Measurements from ENCODE around the gene HID1. TPM values are rescaled to one million over a fixed set of nuclear protein-coding genes. Genes with fewer than 3 reads are reported as not detected.

The HID1 gene
- total and polyA plus RNA-seq, 2 experiments from 2014 or later: 8.7 to 10.9 TPM

DNA sequence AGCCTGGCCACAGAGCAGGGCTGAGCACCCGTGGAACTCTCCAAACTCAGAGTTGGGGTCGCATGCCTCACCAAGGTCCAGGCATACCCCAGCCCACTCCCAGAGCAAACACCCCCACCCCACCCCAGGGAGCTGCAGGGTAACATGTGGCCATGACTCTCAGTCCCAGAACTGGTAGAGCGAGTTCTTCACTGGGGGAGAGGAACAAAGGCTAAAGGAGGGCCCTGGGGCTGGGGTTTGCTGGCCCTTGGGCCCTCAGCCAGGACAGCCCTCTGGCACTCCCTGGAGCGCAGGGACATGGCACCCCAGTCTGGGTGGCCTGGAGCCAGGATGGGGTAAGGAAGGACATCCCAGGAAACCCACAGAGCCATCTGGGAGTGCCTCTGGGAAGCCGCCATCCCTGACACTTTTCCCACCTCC is 4.2 kb downstream of the HID1 start (continued):
- TF ChIP-seq, protein P1, sequence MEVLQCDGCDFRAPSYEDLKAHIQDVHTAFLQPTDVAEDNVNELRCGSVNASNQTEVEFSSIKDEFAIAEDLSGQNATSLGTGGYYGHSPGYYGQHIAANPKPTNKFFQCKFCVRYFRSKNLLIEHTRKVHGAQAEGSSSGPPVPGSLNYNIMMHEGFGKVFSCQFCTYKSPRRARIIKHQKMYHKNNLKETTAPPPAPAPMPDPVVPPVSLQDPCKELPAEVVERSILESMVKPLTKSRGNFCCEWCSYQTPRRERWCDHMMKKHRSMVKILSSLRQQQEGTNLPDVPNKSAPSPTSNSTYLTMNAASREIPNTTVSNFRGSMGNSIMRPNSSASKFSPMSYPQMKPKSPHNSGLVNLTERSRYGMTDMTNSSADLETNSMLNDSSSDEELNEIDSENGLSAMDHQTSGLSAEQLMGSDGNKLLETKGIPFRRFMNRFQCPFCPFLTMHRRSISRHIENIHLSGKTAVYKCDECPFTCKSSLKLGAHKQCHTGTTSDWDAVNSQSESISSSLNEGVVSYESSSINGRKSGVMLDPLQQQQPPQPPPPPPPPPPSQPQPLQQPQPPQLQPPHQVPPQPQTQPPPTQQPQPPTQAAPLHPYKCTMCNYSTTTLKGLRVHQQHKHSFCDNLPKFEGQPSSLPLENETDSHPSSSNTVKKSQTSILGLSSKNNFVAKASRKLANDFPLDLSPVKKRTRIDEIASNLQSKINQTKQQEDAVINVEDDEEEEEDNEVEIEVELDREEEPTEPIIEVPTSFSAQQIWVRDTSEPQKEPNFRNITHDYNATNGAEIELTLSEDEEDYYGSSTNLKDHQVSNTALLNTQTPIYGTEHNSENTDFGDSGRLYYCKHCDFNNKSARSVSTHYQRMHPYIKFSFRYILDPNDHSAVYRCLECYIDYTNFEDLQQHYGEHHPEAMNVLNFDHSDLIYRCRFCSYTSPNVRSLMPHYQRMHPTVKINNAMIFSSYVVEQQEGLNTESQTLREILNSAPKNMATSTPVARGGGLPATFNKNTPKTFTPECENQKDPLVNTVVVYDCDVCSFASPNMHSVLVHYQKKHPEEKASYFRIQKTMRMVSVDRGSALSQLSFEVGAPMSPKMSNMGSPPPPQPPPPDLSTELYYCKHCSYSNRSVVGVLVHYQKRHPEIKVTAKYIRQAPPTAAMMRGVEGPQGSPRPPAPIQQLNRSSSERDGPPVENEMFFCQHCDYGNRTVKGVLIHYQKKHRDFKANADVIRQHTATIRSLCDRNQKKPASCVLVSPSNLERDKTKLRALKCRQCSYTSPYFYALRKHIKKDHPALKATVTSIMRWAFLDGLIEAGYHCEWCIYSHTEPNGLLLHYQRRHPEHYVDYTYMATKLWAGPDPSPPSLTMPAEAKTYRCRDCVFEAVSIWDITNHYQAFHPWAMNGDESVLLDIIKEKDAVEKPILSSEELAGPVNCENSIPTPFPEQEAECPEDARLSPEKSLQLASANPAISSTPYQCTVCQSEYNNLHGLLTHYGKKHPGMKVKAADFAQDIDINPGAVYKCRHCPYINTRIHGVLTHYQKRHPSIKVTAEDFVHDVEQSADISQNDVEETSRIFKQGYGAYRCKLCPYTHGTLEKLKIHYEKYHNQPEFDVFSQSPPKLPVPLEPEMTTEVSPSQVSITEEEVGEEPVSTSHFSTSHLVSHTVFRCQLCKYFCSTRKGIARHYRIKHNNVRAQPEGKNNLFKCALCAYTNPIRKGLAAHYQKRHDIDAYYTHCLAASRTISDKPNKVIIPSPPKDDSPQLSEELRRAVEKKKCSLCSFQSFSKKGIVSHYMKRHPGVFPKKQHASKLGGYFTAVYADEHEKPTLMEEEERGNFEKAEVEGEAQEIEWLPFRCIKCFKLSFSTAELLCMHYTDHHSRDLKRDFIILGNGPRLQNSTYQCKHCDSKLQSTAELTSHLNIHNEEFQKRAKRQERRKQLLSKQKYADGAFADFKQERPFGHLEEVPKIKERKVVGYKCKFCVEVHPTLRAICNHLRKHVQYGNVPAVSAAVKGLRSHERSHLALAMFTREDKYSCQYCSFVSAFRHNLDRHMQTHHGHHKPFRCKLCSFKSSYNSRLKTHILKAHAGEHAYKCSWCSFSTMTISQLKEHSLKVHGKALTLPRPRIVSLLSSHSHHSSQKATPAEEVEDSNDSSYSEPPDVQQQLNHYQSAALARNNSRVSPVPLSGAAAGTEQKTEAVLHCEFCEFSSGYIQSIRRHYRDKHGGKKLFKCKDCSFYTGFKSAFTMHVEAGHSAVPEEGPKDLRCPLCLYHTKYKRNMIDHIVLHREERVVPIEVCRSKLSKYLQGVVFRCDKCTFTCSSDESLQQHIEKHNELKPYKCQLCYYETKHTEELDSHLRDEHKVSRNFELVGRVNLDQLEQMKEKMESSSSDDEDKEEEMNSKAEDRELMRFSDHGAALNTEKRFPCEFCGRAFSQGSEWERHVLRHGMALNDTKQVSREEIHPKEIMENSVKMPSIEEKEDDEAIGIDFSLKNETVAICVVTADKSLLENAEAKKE (CRISPR knock-in tag; IDR thresholded peaks at IDR 0.05): no peak

DNA sequence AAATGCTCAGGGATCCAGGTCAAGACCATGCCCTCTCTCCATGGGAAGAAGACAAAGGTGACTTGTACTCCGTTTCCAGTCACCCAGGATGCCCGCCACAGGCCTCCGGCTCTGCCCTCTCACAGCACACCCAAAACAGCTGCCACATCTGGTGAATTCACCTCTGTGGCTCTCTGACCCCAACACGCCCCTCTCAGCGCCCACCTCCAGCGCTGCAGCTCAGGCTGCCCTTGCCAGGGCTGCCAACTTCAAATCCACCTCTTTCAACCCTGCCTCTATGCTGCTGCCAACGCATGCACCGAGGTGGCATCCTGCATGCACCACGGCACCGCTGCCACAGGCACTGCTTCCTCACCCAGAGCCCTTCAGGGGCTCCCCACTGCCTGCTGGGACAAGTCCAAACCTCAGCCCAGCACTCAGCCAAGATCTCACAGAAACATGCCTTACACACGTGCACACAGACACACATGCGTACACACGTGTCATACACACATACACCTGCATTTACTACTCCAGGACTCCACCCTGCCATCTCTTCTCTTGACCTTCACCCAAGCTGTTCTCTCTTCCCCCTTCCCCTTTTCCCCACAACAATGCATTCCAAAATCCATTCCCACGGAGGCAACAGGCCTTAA is 7.5 kb downstream of the HID1 start:
- Histone ChIP-seq H3K27ac (ENCODE audit: low read depth) (no peak overlapping the region), H3K4me1 (ENCODE audit: insufficient read depth) (peaks cover 7% of the 10 kb centered on the region; the same call in 1 of the 2 replicates), H4K20me1 (replicated peaks; ENCODE audit: insufficient read depth) (no peaks in the 10 kb centered on the region), H3F3A (replicated peaks; ENCODE audit: low read depth) (no peaks in the 10 kb centered on the region), H3K4me3 (no peak overlapping the region), H3K36me3 (ENCODE audit: insufficient read depth) (no peaks in the 10 kb centered on the region), H3K79me2 (replicated peaks; ENCODE audit: insufficient read depth) (no peaks in the 10 kb centered on the region), H2AFZ (no peak overlapping the region), H3K4me2 (no peak overlapping the region), H3K27me3 (ENCODE audit: insufficient read depth) (no peaks in the 10 kb centered on the region), H3K9me2 (ENCODE audit: insufficient read depth) (no peaks in the 10 kb centered on the region)
- H3K9me3 Mint-ChIP-seq: no peaks in the 10 kb centered on the region; the same call in 2 of the 3 replicates
- H3K4me3 Mint-ChIP-seq: no peak overlapping the region; the same call in 2 of the 3 replicates
- H3K4me1 Mint-ChIP-seq: peaks cover 10% of the 10 kb centered on the region
- no peak overlapping the region; the same call in 1 of the 2 replicates for H3K27ac Mint-ChIP-seq
- ATAC-seq (no peak), DNase-seq (ENCODE audit: low spot score) (no peak)
- H3K36me3 Mint-ChIP-seq (ENCODE audit: low read depth): no peaks in the 10 kb centered on the region; the same call in 2 of the 3 replicates
- H3K27me3 Mint-ChIP-seq (ENCODE audit: insufficient read depth, low read depth, poor library complexity): peaks cover 14% of the 10 kb centered on the region
- no peak for TF ChIP-seq JUNB (IDR thresholded peaks at IDR 0.05; ENCODE audit: unreplicated experiment)
- TF ChIP-seq NANOG (IDR thresholded peaks at IDR 0.05; ENCODE audit: borderline replicate concordance): no peak
- no peak for TF ChIP-seq POLR2AphosphoS5 (IDR thresholded peaks at IDR 0.05; ENCODE audit: low read depth)
- TF ChIP-seq ZNF331 (CRISPR knock-in tag; IDR thresholded peaks at IDR 0.05; ENCODE audit: low read depth): no peak
- TF ChIP-seq EZH2phosphoT487 (IDR thresholded peaks at IDR 0.05; ENCODE audit: unreplicated experiment): no peak
- TF ChIP-seq ZNF114 (CRISPR knock-in tag; IDR thresholded peaks at IDR 0.05): no peak
- TF ChIP-seq, protein P2, sequence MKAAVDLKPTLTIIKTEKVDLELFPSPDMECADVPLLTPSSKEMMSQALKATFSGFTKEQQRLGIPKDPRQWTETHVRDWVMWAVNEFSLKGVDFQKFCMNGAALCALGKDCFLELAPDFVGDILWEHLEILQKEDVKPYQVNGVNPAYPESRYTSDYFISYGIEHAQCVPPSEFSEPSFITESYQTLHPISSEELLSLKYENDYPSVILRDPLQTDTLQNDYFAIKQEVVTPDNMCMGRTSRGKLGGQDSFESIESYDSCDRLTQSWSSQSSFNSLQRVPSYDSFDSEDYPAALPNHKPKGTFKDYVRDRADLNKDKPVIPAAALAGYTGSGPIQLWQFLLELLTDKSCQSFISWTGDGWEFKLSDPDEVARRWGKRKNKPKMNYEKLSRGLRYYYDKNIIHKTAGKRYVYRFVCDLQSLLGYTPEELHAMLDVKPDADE (IDR thresholded peaks at IDR 0.05): no peak
- TF ChIP-seq STAT1 (IDR thresholded peaks at IDR 0.05; ENCODE audit: unreplicated experiment): no peak
- no peak for TF ChIP-seq EZH2 (IDR thresholded peaks at IDR 0.05; ENCODE audit: low read depth, unreplicated experiment)
- TF ChIP-seq, protein P3, sequence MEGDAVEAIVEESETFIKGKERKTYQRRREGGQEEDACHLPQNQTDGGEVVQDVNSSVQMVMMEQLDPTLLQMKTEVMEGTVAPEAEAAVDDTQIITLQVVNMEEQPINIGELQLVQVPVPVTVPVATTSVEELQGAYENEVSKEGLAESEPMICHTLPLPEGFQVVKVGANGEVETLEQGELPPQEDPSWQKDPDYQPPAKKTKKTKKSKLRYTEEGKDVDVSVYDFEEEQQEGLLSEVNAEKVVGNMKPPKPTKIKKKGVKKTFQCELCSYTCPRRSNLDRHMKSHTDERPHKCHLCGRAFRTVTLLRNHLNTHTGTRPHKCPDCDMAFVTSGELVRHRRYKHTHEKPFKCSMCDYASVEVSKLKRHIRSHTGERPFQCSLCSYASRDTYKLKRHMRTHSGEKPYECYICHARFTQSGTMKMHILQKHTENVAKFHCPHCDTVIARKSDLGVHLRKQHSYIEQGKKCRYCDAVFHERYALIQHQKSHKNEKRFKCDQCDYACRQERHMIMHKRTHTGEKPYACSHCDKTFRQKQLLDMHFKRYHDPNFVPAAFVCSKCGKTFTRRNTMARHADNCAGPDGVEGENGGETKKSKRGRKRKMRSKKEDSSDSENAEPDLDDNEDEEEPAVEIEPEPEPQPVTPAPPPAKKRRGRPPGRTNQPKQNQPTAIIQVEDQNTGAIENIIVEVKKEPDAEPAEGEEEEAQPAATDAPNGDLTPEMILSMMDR (conservative IDR thresholded peaks at IDR 0.05; ENCODE audit: low read depth in 2 of 2): no peak
- no peak for TF ChIP-seq CREB1 (CRISPR knock-in tag; IDR thresholded peaks at IDR 0.05; ENCODE audit: low read depth)

All from GM23338 (cell line).